Measurements from ENCODE around the gene MIDN. TPM values are rescaled to one million over a fixed set of nuclear protein-coding genes. Genes with fewer than 3 reads are reported as not detected.

Gene MIDN
- total and polyA plus RNA-seq, 2 of the 4 experiments (the other 2 are of a cell fraction), result 2.5 to 26.0 TPM

DNA sequence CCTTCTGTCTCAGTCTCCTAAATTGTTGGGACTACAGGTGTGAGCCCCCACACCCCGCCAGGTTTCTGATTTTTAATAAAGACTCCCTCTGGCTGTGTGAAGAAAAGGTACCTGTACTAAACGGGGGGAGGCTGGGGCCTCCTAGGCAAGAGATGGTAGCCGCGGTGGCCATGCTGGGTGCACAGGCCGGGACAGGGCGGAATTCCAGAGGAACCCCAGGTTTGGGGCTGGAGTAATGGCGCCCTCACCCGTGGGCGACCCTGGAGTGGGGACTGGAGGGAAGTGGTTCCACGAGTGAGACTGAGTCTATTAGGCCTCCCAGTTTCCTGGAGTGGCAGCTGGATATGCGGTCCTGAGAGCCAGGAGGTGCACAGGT lies 9.0 kb upstream of the MIDN start (continued):
- TF ChIP-seq CEBPB (IDR thresholded peaks at IDR 0.05; ENCODE audit: low read depth, low read length) (no peak), CHD1 (IDR thresholded peaks at IDR 0.05; ENCODE audit: low read depth, low read length) (no peak), NFE2L2 (IDR thresholded peaks at IDR 0.05; ENCODE audit: low read depth, low read length) (no peak), FOS (IDR thresholded peaks at IDR 0.05; ENCODE audit: low read depth, low read length) (no peak), MAZ (IDR thresholded peaks at IDR 0.05; ENCODE audit: borderline replicate concordance, low read depth, low read length) (no peak), MAFK (IDR thresholded peaks at IDR 0.05; ENCODE audit: low read depth, low read length) (no peak), MXI1 (IDR thresholded peaks at IDR 0.05; ENCODE audit: borderline replicate concordance, low read depth, low read length) (no peak)
